GM12892 (cell line): ENCODE measurements around the gene TRIM25.

Experiments used
- POLR2A ChIP-seq: IDR thresholded peaks from 2 replicates; pipeline ENCODE4 v1.6.1; 2011; ENCODE audit warnings: low read depth, low read length, control low read depth
- TAF1 ChIP-seq: IDR thresholded peaks from 2 replicates; pipeline ENCODE4 v1.6.1; 2011; ENCODE audit warnings: low read depth, mild to moderate bottlenecking, control low read depth, low read length, borderline replicate concordance

GRCh38 chr17:56948491-56948890 lies 34.6 kb upstream of the TRIM25 start:
- TF ChIP-seq TAF1 (no peak), POLR2A (no peak)
